PC-9 (cell line): ENCODE results near the gene KRTAP10-9. TPM values are rescaled to one million over a fixed set of nuclear protein-coding genes. Genes with fewer than 3 reads are reported as not detected.

Source experiments
- BruUV-seq: library from RNA; stranded (reverse); fragments of 400-500 nt; replicated peaks from 2 replicates; lab custom pipeline; 2021; lab: Mats Ljungman, UMichigan
- CTCF ChIA-PET: fragments of 300-600 bp; sonication (Branson Sonifier 250); formaldehyde crosslinking; loops from one replicate; lab custom pipeline; 2022; ENCODE audit warnings: antibody characterized with exemption; lab: Charles Lee
- POLR2A ChIA-PET: fragments of 300-600 bp; sonication (Branson Sonifier 250); formaldehyde crosslinking; loops from one replicate; lab custom pipeline; 2022; ENCODE audit warnings: antibody characterized with exemption; ENCODE audit not compliant: unreplicated experiment; lab: Charles Lee
- DNase-seq, 2 experiments: peaks; one replicate each; pipeline versions ENCODE4 v3.0.0 to v3.0.0-alpha.2; 2015 to 2022; ENCODE audit warnings: mixed read lengths in 1 of 2
- H2AFZ ChIP-seq: fragments of 200-600 bp; sonication (generic); 2 replicates; pipeline ENCODE4 v1.8.1; 2017; ENCODE audit warnings: antibody characterized with exemption
- H3F3A ChIP-seq: fragments of 200-600 bp; sonication (generic); 2 replicates; pipeline ENCODE4 v1.8.1; 2017; ENCODE audit warnings: antibody characterized with exemption, mild to moderate bottlenecking, low read depth; ENCODE audit not compliant: insufficient read depth
- H3K27ac ChIP-seq: fragments of 200-600 bp; sonication (generic); 2 replicates; pipeline ENCODE4 v1.6.1; 2016; ENCODE audit warnings: mixed run types
- H3K27me3 ChIP-seq: fragments of 200-600 bp; sonication (generic); 2 replicates; pipeline ENCODE4 v1.6.1; 2016; ENCODE audit warnings: low read depth, mixed run types; ENCODE audit not compliant: insufficient read depth
- H3K36me3 ChIP-seq: fragments of 200-600 bp; sonication (generic); 2 replicates; pipeline ENCODE4 v1.6.1; 2016; ENCODE audit warnings: low read depth, mixed run types
- H3K4me1 ChIP-seq: fragments of 200-600 bp; sonication (generic); replicated peaks from 2 replicates; pipeline ENCODE4 v1.6.1; 2016; ENCODE audit warnings: mixed run types; ENCODE audit not compliant: insufficient read depth
- H3K4me2 ChIP-seq: fragments of 200-600 bp; sonication (generic); 2 replicates; pipeline ENCODE4 v1.6.1; 2017; ENCODE audit warnings: mixed run types
- H3K4me3 ChIP-seq: fragments of 200-600 bp; sonication (generic); 2 replicates; pipeline ENCODE4 v1.6.1; 2016; ENCODE audit warnings: mixed run types
- H3K79me2 ChIP-seq: fragments of 200-600 bp; sonication (generic); 2 replicates; pipeline ENCODE4 v1.6.1; 2017; ENCODE audit warnings: low read depth, mixed run types
- H3K9me2 ChIP-seq: fragments of 200-600 bp; sonication (generic); 2 replicates; pipeline ENCODE4 v1.8.1; 2017; ENCODE audit warnings: mild to moderate bottlenecking; ENCODE audit not compliant: insufficient read depth
- H3K9me3 ChIP-seq: fragments of 200-600 bp; sonication (generic); 2 replicates; pipeline ENCODE4 v1.8.1; 2016; ENCODE audit warnings: low read depth; ENCODE audit not compliant: insufficient read depth
- H4K20me1 ChIP-seq: fragments of 200-600 bp; sonication (generic); 2 replicates; pipeline ENCODE4 v1.8.1; 2017; ENCODE audit not compliant: insufficient read depth
- EZH2 ChIP-seq: fragments of 200-600 bp; sonication (generic); IDR thresholded peaks from 2 replicates; pipeline ENCODE4 v1.8.0; 2017; ENCODE audit warnings: antibody characterized with exemption, low read depth
- intact Hi-C: fragments of 100-400 bp; cut with micrococcal nuclease; formaldehyde crosslinking; loops from one replicate; pipeline ENCODE4 v1.10.0; 2022; ENCODE audit not compliant: unreplicated experiment
- total RNA-seq: library from RNA; stranded (reverse); gene quantifications from 2 replicates; pipeline ENCODE4 v1.2.3, GENCODE V29; 2021
- TF ChIP-seq, protein P1 (sequence below): fragments of 200-600 bp; sonication (generic); conservative IDR thresholded peaks from 2 replicates; pipeline ENCODE4 v1.6.1; 2017; ENCODE audit warnings: mixed run types, antibody characterized with exemption, mild to moderate bottlenecking, moderate library complexity

KRTAP10-9 gene
- total RNA-seq, 1 experiment from 2014 or later = not detected

DNA sequence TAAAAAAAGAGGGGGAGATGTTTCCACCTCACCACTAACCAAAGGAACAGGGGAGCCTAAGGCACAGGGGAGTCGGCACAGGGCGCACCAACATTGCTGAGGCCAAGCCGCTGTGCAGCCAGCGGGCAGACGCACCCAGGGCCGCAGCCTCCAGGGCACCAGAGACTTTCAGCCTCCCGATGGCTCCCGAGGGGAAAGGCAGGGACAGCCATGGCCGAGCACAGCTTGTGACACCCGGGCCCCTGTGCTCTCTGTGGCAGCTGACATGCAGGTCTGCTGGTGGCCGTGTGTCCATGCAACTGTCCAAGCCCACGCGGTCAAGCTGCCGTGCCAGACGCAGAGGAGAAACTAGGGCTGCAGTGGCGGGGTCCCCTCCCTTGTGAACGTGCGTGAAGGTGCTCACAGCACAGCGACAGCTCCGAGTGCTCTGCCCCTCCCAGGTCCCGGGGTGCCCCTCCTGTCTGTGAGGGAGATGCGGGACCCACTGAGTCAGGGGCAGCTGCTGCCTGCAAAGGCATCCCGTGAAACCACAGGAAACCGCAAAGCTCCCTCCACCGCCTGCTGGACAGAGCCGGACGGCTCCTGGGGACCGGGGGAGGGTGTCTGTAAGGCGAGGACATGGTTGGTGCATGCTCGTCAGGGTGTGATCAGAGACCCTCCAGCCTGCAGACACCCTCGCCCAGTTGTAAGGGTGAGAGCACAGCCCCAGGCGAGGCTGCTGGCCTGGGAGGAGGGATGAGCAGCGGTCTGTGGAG is 21.8 kb downstream of the KRTAP10-9 start:
- ChIA-PET POLR2A (no interaction called here), CTCF (no interaction called here)
- H3K36me3 ChIP-seq = no peaks in the 10 kb centered on the region
- TF ChIP-seq, protein P1, sequence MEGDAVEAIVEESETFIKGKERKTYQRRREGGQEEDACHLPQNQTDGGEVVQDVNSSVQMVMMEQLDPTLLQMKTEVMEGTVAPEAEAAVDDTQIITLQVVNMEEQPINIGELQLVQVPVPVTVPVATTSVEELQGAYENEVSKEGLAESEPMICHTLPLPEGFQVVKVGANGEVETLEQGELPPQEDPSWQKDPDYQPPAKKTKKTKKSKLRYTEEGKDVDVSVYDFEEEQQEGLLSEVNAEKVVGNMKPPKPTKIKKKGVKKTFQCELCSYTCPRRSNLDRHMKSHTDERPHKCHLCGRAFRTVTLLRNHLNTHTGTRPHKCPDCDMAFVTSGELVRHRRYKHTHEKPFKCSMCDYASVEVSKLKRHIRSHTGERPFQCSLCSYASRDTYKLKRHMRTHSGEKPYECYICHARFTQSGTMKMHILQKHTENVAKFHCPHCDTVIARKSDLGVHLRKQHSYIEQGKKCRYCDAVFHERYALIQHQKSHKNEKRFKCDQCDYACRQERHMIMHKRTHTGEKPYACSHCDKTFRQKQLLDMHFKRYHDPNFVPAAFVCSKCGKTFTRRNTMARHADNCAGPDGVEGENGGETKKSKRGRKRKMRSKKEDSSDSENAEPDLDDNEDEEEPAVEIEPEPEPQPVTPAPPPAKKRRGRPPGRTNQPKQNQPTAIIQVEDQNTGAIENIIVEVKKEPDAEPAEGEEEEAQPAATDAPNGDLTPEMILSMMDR = no peak
- TF ChIP-seq EZH2 = no peak
- intact Hi-C loops = no loop called here
- H4K20me1 ChIP-seq = no peaks in the 10 kb centered on the region
- H3F3A ChIP-seq = no peaks in the 10 kb centered on the region
- peaks cover 65% of the 10 kb centered on the region for H3K27me3 ChIP-seq
- no peaks in the 10 kb centered on the region for H3K9me3 ChIP-seq
- no peaks in the 10 kb centered on the region for H3K79me2 ChIP-seq
- H2AFZ ChIP-seq = no peak overlapping the region
- no peaks in the 10 kb centered on the region for H3K4me1 ChIP-seq
- H3K9me2 ChIP-seq = no peaks in the 10 kb centered on the region
- H3K4me2 ChIP-seq = no peak overlapping the region
- BruUV-seq = no TSS peak
- no peak overlapping the region for H3K27ac ChIP-seq
- no peak for DNase-seq
- no peak overlapping the region for H3K4me3 ChIP-seq

DNA sequence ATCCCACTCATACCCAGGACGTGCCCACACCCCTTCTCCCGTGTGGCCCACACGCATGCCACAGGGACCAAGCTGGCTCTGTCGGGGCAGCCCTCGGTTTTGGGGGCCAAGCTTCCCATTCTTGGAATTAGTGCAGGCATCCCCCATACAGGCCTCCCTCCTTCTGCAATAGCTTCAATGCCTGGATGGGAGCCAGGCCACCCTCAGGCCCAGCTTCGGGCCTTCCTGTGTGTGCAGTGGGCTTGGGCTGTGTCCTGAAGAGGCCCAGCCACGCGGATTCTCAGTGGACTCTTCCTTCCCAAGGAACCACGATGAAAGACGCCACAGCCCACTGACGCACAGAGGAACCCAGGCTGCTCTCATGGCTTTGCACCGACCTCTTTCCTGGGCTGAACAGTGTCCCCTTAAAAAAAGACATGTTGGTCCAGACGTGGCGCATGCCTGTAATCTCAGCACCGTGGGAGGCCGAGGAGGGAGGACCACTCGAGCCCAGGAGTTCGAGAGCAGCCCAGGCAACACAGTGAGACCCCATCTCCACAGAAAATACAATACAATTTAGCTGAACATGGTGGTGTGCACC is 22.7 kb downstream of the KRTAP10-9 start:
- DNase-seq = no peak
- Histone ChIP-seq H3F3A (no peaks in the 10 kb centered on the region), H2AFZ (no peak overlapping the region), H3K4me1 (no peaks in the 10 kb centered on the region), H3K27me3 (peaks cover 74% of the 10 kb centered on the region), H3K4me3 (no peak overlapping the region), H3K9me2 (no peaks in the 10 kb centered on the region), H3K9me3 (no peaks in the 10 kb centered on the region), H4K20me1 (no peaks in the 10 kb centered on the region), H3K4me2 (no peak overlapping the region), H3K36me3 (no peaks in the 10 kb centered on the region), H3K79me2 (no peaks in the 10 kb centered on the region), H3K27ac (no peak overlapping the region)
- intact Hi-C loops = no loop called here
- TF ChIP-seq EZH2 = no peak
- TF ChIP-seq, protein P1 = no peak
- ChIA-PET CTCF (no interaction called here), POLR2A (no interaction called here)
- BruUV-seq = no TSS peak

DNA sequence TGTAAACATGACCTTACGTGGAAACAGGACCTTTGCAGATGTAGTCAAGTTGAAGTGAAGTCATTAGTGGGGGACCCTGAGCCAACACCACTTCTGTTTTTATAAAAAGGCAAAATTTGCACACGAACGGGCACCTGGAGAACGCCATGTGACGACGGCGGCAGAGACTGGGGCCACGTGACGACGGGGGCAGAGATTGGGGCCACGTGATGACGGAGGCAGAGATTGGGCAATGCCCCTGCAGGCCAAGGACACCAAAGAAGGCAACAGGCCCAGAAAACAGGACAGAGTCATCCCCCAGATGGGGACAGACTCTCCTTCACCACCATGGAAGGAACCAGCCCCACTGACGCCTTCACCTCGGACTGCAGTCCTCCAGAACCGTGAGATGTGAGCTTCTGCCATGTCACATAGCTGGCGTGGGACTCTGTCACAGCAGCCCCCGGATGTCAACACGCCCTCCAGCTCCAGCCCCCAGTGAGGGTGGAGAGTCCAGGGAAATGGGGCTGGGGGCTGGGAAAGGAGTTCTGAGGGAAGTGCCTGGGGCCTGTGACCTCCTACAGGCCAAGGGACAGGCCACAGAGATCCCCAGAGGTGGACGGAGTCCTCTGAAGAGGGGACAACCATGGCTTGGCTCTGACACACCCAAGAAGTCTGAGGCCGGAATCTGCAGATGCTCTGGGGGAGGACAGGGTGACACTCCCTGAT is 23.5 kb downstream of the KRTAP10-9 start:
- CTCF ChIA-PET = no interaction called here
- H3K4me3 ChIP-seq = no peak overlapping the region
- H3K4me2 ChIP-seq = no peak overlapping the region
- POLR2A ChIA-PET = interaction anchor here (0.7 kb wide), 1 partner anchor 508 kb away, joined by 5 read pairs; no protein-coding TSS in a partner anchor
- no peaks in the 10 kb centered on the region for H3K9me2 ChIP-seq
- no peaks in the 10 kb centered on the region for H4K20me1 ChIP-seq
- no peaks in the 10 kb centered on the region for H3F3A ChIP-seq
- H3K79me2 ChIP-seq = no peaks in the 10 kb centered on the region
- no peak overlapping the region for H3K27ac ChIP-seq
- H3K36me3 ChIP-seq = no peaks in the 10 kb centered on the region
- no peaks in the 10 kb centered on the region for H3K9me3 ChIP-seq
- intact Hi-C loops = no loop called here
- H3K27me3 ChIP-seq = peaks cover 77% of the 10 kb centered on the region
- no peak for DNase-seq
- no peak for TF ChIP-seq EZH2
- TF ChIP-seq, protein P1 = no peak
- BruUV-seq = no TSS peak
- no peaks in the 10 kb centered on the region for H3K4me1 ChIP-seq
- no peak overlapping the region for H2AFZ ChIP-seq
